HCT116 (cell line): ENCODE results near the gene EML3. TPM values are rescaled to one million over a fixed set of nuclear protein-coding genes. Genes with fewer than 3 reads are reported as not detected.
A peak's percentile ranks its signal among the peaks of the same experiment; 100 is the strongest.
"Not testable (repeated sequence)": the region's sequence is repeated elsewhere in the genome, so short reads cannot be mapped to it uniquely, and the experiment has no call there.

ENCODE experiments used
- ATAC-seq: fragments of 200-7000 bp; cut with Tn5 transposase; 2 replicates; pipeline ENCODE4 v1.9.1; 2020; ENCODE audit warnings: mild to moderate bottlenecking, moderate library complexity
- BruUV-seq: library from RNA; stranded (reverse); fragments of 400-500 nt; replicated peaks from 2 replicates; lab custom pipeline; 2021; lab: Mats Ljungman, UMichigan
- CTCF ChIA-PET: fragments of 300-600 bp; sonication (Branson Sonifier 250); formaldehyde crosslinking; loops from one replicate; lab custom pipeline; 2021; ENCODE audit warnings: antibody characterized with exemption; lab: Charles Lee
- POLR2A ChIA-PET: fragments of 300-600, 350-600 bp; sonication (Branson Sonifier 250); formaldehyde crosslinking; loops from one replicate; lab custom pipeline; 2021; ENCODE audit warnings: antibody characterized with exemption; lab: Charles Lee
- RAD21 ChIA-PET, 2 experiments: fragments of 300-600 bp; sonication (Branson Sonifier 250); formaldehyde crosslinking; loops; one replicate each; lab custom pipeline; 2023; ENCODE audit warnings: low total read pairs in 2 of 2; ENCODE audit not compliant: uncharacterized antibody in 2 of 2, unreplicated experiment in 2 of 2, low non-redundant PET in 1 of 2; lab: Charles Lee
- DNase-seq: peaks from one replicate; pipeline ENCODE4 v3.0.0-alpha.2; 2010; ENCODE audit warnings: low read depth, low spot score
- H2AFZ ChIP-seq: fragments of 200-600 bp; shearing (Covaris generic), sonication (generic); 2 replicates; pipeline ENCODE4 v1.6.1; 2017; ENCODE audit warnings: low read depth, mixed run types, mixed read lengths, antibody characterized with exemption, low read length; ENCODE audit not compliant: poor library complexity, severe bottlenecking
- H3K27ac ChIP-seq: 2 replicates; pipeline ENCODE4 v1.5.1; 2012; ENCODE audit warnings: low read depth, low read length
- H3K27me3 ChIP-seq: fragments of 200-600 bp; sonication (generic); 2 replicates; pipeline ENCODE4 v1.6.1; 2016; ENCODE audit warnings: mixed run types, low read length, mixed read lengths; ENCODE audit not compliant: insufficient read depth
- H3K36me3 ChIP-seq, 2 experiments: fragments of 200-500 bp in 1 of 2; fragments of 200-600 bp in 1 of 2; sonication (Bioruptor generic) in 1 of 2; sonication (generic) in 1 of 2; 2 replicates each; pipeline versions ENCODE4 v1.5.1 to v1.6.1; 2014 to 2016; ENCODE audit warnings: low read length in 2 of 2, inconsistent platforms in 1 of 2, mixed read lengths in 1 of 2, mixed run types in 1 of 2; ENCODE audit not compliant: insufficient read depth in 2 of 2, control insufficient read depth in 1 of 2
- H3K4me1 ChIP-seq, 2 experiments: fragments of 200-600 bp in 1 of 2; sonication (generic) in 1 of 2; 2 replicates each; pipeline versions ENCODE4 v1.5.1 to v1.6.1; 2012 to 2017; ENCODE audit warnings: low read length in 2 of 2, inconsistent platforms in 1 of 2, mild to moderate bottlenecking in 1 of 2, mixed read lengths in 1 of 2, mixed run types in 1 of 2, moderate library complexity in 1 of 2; ENCODE audit not compliant: insufficient read depth in 2 of 2, control insufficient read depth in 1 of 2
- H3K4me2 ChIP-seq: fragments of 200-600 bp; sonication (generic); 2 replicates; pipeline ENCODE4 v1.6.1; 2017; ENCODE audit warnings: mixed run types, low read length, mixed read lengths
- H3K4me3 ChIP-seq, 2 experiments: fragments of 200-600 bp in 1 of 2; sonication (generic) in 1 of 2; replicated peaks in 1 of 2; 2 replicates each; pipeline ENCODE4 v1.5.1; 2011 to 2016; ENCODE audit warnings: low read length in 2 of 2, control low read depth in 1 of 2, low read depth in 1 of 2, mild to moderate bottlenecking in 1 of 2, mixed read lengths in 1 of 2, mixed run types in 1 of 2
- H3K79me2 ChIP-seq: fragments of 200-600 bp; sonication (generic); 2 replicates; pipeline ENCODE4 v1.6.1; 2017; ENCODE audit warnings: mild to moderate bottlenecking, mixed run types, low read length, moderate library complexity, mixed read lengths; ENCODE audit not compliant: insufficient read depth
- H3K9ac ChIP-seq: fragments of 200-600 bp; sonication (generic); 2 replicates; pipeline ENCODE4 v1.6.1; 2016; ENCODE audit warnings: low read length, mixed read lengths
- H3K9me2 ChIP-seq: fragments of 200-600 bp; sonication (generic), shearing (Covaris generic); 2 replicates; pipeline ENCODE4 v1.6.1; 2017; ENCODE audit warnings: mixed run types, mild to moderate bottlenecking, moderate library complexity; ENCODE audit not compliant: insufficient read depth
- H3K9me3 ChIP-seq, 2 experiments: fragments of 200-500 bp in 1 of 2; fragments of 200-600 bp in 1 of 2; sonication (Bioruptor generic) in 1 of 2; sonication (generic) in 1 of 2; 2 replicates each; pipeline ENCODE4 v1.6.1; 2014 to 2017; ENCODE audit warnings: low read length in 2 of 2, mixed read lengths in 2 of 2, inconsistent platforms in 1 of 2, low read depth in 1 of 2, mild to moderate bottlenecking in 1 of 2, mixed run types in 1 of 2, moderate library complexity in 1 of 2; ENCODE audit not compliant: control insufficient read depth in 1 of 2, insufficient read depth in 1 of 2
- H4K20me1 ChIP-seq: fragments of 200-600 bp; sonication (generic), shearing (Covaris generic); 2 replicates; pipeline ENCODE4 v1.6.1; 2017; ENCODE audit warnings: mixed run types, mild to moderate bottlenecking, moderate library complexity; ENCODE audit not compliant: insufficient read depth
- CEBPB ChIP-seq: IDR thresholded peaks from 2 replicates; pipeline ENCODE4 v1.6.1; 2012; ENCODE audit warnings: low read depth
- EZH2phosphoT487 ChIP-seq: fragments of 200-600 bp; IDR thresholded peaks from 2 replicates; pipeline ENCODE4 v1.6.1; 2018; ENCODE audit warnings: antibody characterized with exemption, borderline replicate concordance
- YY1 ChIP-seq: IDR thresholded peaks from 2 replicates; pipeline ENCODE4 v1.6.1; 2011; ENCODE audit warnings: low read length, low read depth, moderate library complexity, mild to moderate bottlenecking; ENCODE audit not compliant: insufficient replicate concordance; ENCODE audit errors: extremely low read depth
- intact Hi-C: fragments of 100-400 bp; cut with micrococcal nuclease; formaldehyde crosslinking; loops from 2 replicates; pipeline ENCODE4 v1.10.0; 2022
- total RNA-seq: library from RNA; stranded (reverse); gene quantifications from one replicate; pipeline ENCODE4 v1.2.1, GENCODE V29; 2021; ENCODE audit not compliant: unreplicated experiment
- TF ChIP-seq, protein P1 (sequence below): IDR thresholded peaks from 2 replicates; pipeline ENCODE4 v1.6.1; 2011; ENCODE audit warnings: mild to moderate bottlenecking, low read length, moderate library complexity; ENCODE audit not compliant: insufficient replicate concordance; ENCODE audit errors: extremely low read depth

EML3 gene
- total RNA-seq, 1 experiment from 2014 or later = 124 TPM

DNA sequence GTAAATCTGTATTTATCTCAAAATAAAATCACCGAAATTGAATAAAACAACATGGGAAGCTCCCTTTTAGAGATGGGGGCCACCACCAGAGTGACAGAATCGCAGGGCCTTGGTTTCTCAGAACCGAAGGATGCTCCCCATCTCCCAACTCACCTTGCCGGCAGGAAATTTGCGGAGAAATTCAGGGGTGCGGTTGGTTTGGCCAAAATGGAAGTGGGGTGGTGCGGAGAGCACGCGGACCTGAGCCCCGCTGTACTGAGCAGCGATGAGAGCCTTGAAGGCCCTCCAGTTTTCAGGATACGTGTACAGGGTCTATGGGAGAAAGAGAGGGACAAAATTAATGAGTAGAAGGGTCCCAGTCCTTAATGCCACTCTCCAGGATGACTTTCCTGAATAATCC, 40.1 kb downstream of the EML3 start:
- ATAC-seq = no peak
- Histone ChIP-seq H3K4me3 (peak overlapping the region; percentile 76 to 99), H3K36me3 (peaks cover 36 to 64% of the 10 kb centered on the region in 2 experiments), H3K27ac (peak overlapping the region; percentile 94), H3K9me3 (no peaks in the 10 kb centered on the region), H3K4me1 (peaks cover 8 to 30% of the 10 kb centered on the region in 2 experiments), H3K9me2 (no peaks in the 10 kb centered on the region)
- RAD21 ChIA-PET = no interaction called here
- BruUV-seq = no TSS peak
- CTCF ChIA-PET = interaction anchor here (1.7 kb wide), 1 partner anchor 13 kb away, joined by 6 read pairs; no protein-coding TSS in a partner anchor
- TF ChIP-seq YY1 (no peak), CEBPB (no peak), EZH2phosphoT487 (no peak)
- TF ChIP-seq, protein P1, sequence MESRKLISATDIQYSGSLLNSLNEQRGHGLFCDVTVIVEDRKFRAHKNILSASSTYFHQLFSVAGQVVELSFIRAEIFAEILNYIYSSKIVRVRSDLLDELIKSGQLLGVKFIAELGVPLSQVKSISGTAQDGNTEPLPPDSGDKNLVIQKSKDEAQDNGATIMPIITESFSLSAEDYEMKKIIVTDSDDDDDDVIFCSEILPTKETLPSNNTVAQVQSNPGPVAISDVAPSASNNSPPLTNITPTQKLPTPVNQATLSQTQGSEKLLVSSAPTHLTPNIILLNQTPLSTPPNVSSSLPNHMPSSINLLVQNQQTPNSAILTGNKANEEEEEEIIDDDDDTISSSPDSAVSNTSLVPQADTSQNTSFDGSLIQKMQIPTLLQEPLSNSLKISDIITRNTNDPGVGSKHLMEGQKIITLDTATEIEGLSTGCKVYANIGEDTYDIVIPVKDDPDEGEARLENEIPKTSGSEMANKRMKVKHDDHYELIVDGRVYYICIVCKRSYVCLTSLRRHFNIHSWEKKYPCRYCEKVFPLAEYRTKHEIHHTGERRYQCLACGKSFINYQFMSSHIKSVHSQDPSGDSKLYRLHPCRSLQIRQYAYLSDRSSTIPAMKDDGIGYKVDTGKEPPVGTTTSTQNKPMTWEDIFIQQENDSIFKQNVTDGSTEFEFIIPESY = no peak
- TF ChIP-seq, all 23 proteins: peak for 0
- H3K27me3 ChIP-seq = no peaks in the 10 kb centered on the region
- H3K79me2 ChIP-seq = peaks cover 62% of the 10 kb centered on the region
- H4K20me1 ChIP-seq = peaks cover 14% of the 10 kb centered on the region; the same call in 1 of the 2 replicates
- H2AFZ ChIP-seq = no peak overlapping the region
- H3K4me2 ChIP-seq = peak overlapping the region; percentile 87
- POLR2A ChIA-PET = interaction anchor here (0.7 to 1.0 kb wide), 2 partner anchors 9 to 19 kb away, joined by 3 to 4 read pairs; partner anchors contain the start of gene TUT1
- intact Hi-C loops = no loop called here
- no peak for DNase-seq
- peak overlapping the region; percentile 98 for H3K9ac ChIP-seq

DNA sequence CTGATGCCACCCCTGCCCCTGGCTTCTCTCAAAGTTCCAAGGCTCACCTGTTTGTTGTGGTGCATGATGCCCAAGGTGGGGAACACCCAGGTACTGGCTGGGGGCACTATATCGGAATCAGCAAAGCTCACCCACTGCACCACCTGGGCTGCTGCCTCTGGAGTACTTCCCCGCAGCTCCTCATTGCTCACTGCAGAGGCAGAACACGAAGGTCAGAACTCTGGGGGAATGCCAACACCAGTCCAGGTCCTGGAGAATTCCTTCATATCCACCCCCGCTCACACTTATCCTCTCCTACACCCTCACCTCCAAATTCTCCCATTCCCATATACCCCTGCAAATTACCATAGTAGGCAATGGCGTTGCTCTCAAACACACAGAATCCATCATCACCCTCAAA, 41.1 kb downstream of the EML3 start:
- CTCF ChIA-PET = interaction anchor here (2.0 kb wide), 1 partner anchor 10 kb away, joined by 7 read pairs; no protein-coding TSS in a partner anchor
- Histone ChIP-seq H3K9ac (peak overlapping the region; percentile 98; the same call in 1 of the 2 replicates), H3K36me3 (peaks cover 42 to 68% of the 10 kb centered on the region in 2 experiments), H3K4me1 (peaks cover 8 to 37% of the 10 kb centered on the region in 2 experiments), H3K79me2 (peaks cover 72% of the 10 kb centered on the region), H4K20me1 (peaks cover 22% of the 10 kb centered on the region; the same call in 1 of the 2 replicates), H3K4me2 (peak overlapping the region; percentile 87; the same call in 1 of the 2 replicates)
- ATAC-seq, H2AFZ ChIP-seq, H3K27ac ChIP-seq, RAD21 ChIA-PET, H3K9me2 ChIP-seq, DNase-seq, H3K27me3 ChIP-seq, POLR2A ChIA-PET, H3K9me3 ChIP-seq, BruUV-seq, intact Hi-C loops, H3K4me3 ChIP-seq: not testable (repeated sequence)

GRCh38 chr11:62570903-62571302, 41.7 kb downstream of the EML3 start:
- DNase-seq, H3K9me2 ChIP-seq, H3K27me3 ChIP-seq, H3K9ac ChIP-seq, intact Hi-C loops, BruUV-seq, H2AFZ ChIP-seq, H3K27ac ChIP-seq, H3K4me3 ChIP-seq, H3K9me3 ChIP-seq, RAD21 ChIA-PET, ATAC-seq: not testable (repeated sequence)
- H4K20me1 ChIP-seq = peaks cover 24% of the 10 kb centered on the region; the same call in 1 of the 2 replicates
- CTCF ChIA-PET = interaction anchor here (2.0 kb wide), 1 partner anchor 10 kb away, joined by 7 read pairs; no protein-coding TSS in a partner anchor
- POLR2A ChIA-PET = interaction anchor here (0.8 kb wide), 1 partner anchor 12 kb away, joined by 4 read pairs; no protein-coding TSS in a partner anchor
- peaks cover 45 to 72% of the 10 kb centered on the region in 2 experiments for H3K36me3 ChIP-seq
- H3K79me2 ChIP-seq = peaks cover 78% of the 10 kb centered on the region
- H3K4me1 ChIP-seq = peaks cover 9 to 43% of the 10 kb centered on the region in 2 experiments
- 0 out of 2 replicates have a peak overlapping the region, but pooled peaks have one; percentile 87 for H3K4me2 ChIP-seq
